K562 (cell line): Measurements from ENCODE around the gene YY1AP1. TPM values are rescaled to one million over a fixed set of nuclear protein-coding genes. Genes with fewer than 3 reads are reported as not detected.
A peak's percentile ranks its signal among the peaks of the same experiment; 100 is the strongest.

ENCODE experiments used
- CSDE1 ChIP-seq, 2 experiments: fragments of 450-650 bp; IDR thresholded peaks; 2 replicates each; pipeline ENCODE4 v1.6.1; 2016; ENCODE audit warnings: mild to moderate bottlenecking in 1 of 2
- E2F6 ChIP-seq, 2 experiments: IDR thresholded peaks; 2 replicates each; pipeline ENCODE4 v1.6.1; 2011; ENCODE audit warnings: borderline replicate concordance in 1 of 2, control low read depth in 1 of 2, low read depth in 1 of 2, low read length in 1 of 2, mild to moderate bottlenecking in 1 of 2, mixed read lengths in 1 of 2, moderate library complexity in 1 of 2; ENCODE audit not compliant: insufficient read depth in 1 of 2, insufficient read length in 1 of 2, poor library complexity in 1 of 2, severe bottlenecking in 1 of 2; ENCODE audit errors: extremely low read depth in 1 of 2
- FOXA3 ChIP-seq, 2 experiments: fragments of 450-650 bp in 1 of 2; sonication (generic) in 1 of 2; formaldehyde crosslinking; IDR thresholded peaks in 1 of 2; conservative IDR thresholded peaks in 1 of 2; 2 replicates each; pipeline versions ENCODE4 v1.4.0 to v1.8.0; 2020 to 2022; ENCODE audit warnings: mild to moderate bottlenecking in 2 of 2, missing genetic modification reagents in 1 of 2
- KLF1 ChIP-seq: fragments of 450-650 bp; IDR thresholded peaks from 2 replicates; pipeline ENCODE4 v1.6.1; 2016; ENCODE audit warnings: missing genetic modification characterization, missing compliant biosample characterization
- MEIS2 ChIP-seq: fragments of 450-650 bp; IDR thresholded peaks from 2 replicates; pipeline ENCODE4 v1.6.1; 2014; ENCODE audit warnings: mild to moderate bottlenecking; ENCODE audit not compliant: partially characterized antibody
- NR2C2 ChIP-seq, 2 experiments: fragments of 200-800 bp in 1 of 2; sonication (Bioruptor generic) in 1 of 2; sonication (generic) in 1 of 2; formaldehyde crosslinking in 1 of 2; IDR thresholded peaks; 2 replicates each; pipeline versions ENCODE4 v1.6.1 to v1.8.0; 2016 to 2022; ENCODE audit warnings: mild to moderate bottlenecking in 1 of 2, missing compliant biosample characterization in 1 of 2, missing genetic modification characterization in 1 of 2, missing genetic modification reagents in 1 of 2
- OTX1 ChIP-seq: fragments of 450-650 bp; formaldehyde crosslinking; IDR thresholded peaks from 2 replicates; pipeline ENCODE4 v1.4.0; 2022; ENCODE audit warnings: mild to moderate bottlenecking
- POU5F1 ChIP-seq: fragments of 150-350 bp; IDR thresholded peaks from 2 replicates; pipeline ENCODE4 v1.6.1; 2014; ENCODE audit warnings: borderline replicate concordance, low read length, low read depth, mild to moderate bottlenecking; ENCODE audit not compliant: partially characterized antibody
- RCOR1 ChIP-seq, 2 experiments: IDR thresholded peaks; 2 replicates each; pipeline ENCODE4 v1.6.1; 2012; ENCODE audit warnings: low read depth in 2 of 2, low read length in 2 of 2, borderline replicate concordance in 1 of 2, improper control_type of control experiment in 1 of 2
- RNF219 ChIP-seq: fragments of 250-450 bp; sonication (Bioruptor Pico); IDR thresholded peaks from 2 replicates; pipeline ENCODE4 v1.5.0; 2022; ENCODE audit warnings: mild to moderate bottlenecking
- RUNX1 ChIP-seq: sonication (generic); IDR thresholded peaks from 2 replicates; pipeline ENCODE4 v1.6.1; 2016; ENCODE audit warnings: antibody characterized with exemption, low read depth
- SMAD3 ChIP-seq: fragments of 450-650 bp; formaldehyde crosslinking; conservative IDR thresholded peaks from 2 replicates; pipeline ENCODE4 v1.4.0; 2020; ENCODE audit warnings: mild to moderate bottlenecking
- SMAD4 ChIP-seq: fragments of 250-450 bp; sonication (Bioruptor Pico); conservative IDR thresholded peaks from 2 replicates; pipeline ENCODE4 v1.8.0; 2021; ENCODE audit warnings: inconsistent platforms, mild to moderate bottlenecking, moderate library complexity
- SMARCC2 ChIP-seq: fragments of 450-650 bp; IDR thresholded peaks from 2 replicates; pipeline ENCODE4 v1.6.1; 2017; ENCODE audit warnings: antibody characterized with exemption, moderate library complexity, mild to moderate bottlenecking, low read depth
- SREBF2 ChIP-seq: sonication (generic); formaldehyde crosslinking; IDR thresholded peaks from 2 replicates; pipeline ENCODE4 v1.4.0; 2020; ENCODE audit warnings: mild to moderate bottlenecking, missing genetic modification reagents
- ZBTB2 ChIP-seq: fragments of 450-650 bp; IDR thresholded peaks from 2 replicates; pipeline ENCODE4 v1.6.1; 2016; ENCODE audit warnings: antibody characterized with exemption
- ZNF280A ChIP-seq: fragments of 450-650 bp; IDR thresholded peaks from 2 replicates; pipeline ENCODE4 v1.6.1; 2018; ENCODE audit warnings: mild to moderate bottlenecking, low read depth; ENCODE audit not compliant: partially characterized antibody
- ZNF280B ChIP-seq: fragments of 250-450 bp; sonication (Bioruptor Pico); IDR thresholded peaks from 2 replicates; pipeline ENCODE4 v1.5.1; 2021; ENCODE audit warnings: mild to moderate bottlenecking
- ZNF76 ChIP-seq: fragments of 250-450 bp; sonication (Bioruptor Pico); IDR thresholded peaks from 2 replicates; pipeline ENCODE4 v1.4.0; 2020; ENCODE audit warnings: mild to moderate bottlenecking, moderate library complexity, borderline replicate concordance
- polyA plus RNA-seq, 8 experiments: library from polyadenylated mRNA; depleted of rRNA in 4 of 8; stranded (reverse) in 5 of 8; unstranded in 3 of 8; fragments of >200 nt; fragmentation: Nextera tagmentation in 2 of 8; fragmentation: Illumina TruSeq in 1 of 8; extraction: Ambion mirVana in 2 of 8; extraction: Trizol in 1 of 8; gene quantifications; 2 replicates each; pipeline versions ENCODE4 v1.2.1 to v1.2.3, GENCODE V29; 2011 to 2014; ENCODE audit warnings: inconsistent platforms in 1 of 8, missing spikeins in 1 of 8
- total RNA-seq, 7 experiments: library from RNA; depleted of rRNA in 6 of 7; stranded (reverse); fragments of >200 nt in 6 of 7; fragmentation: Illumina TruSeq in 2 of 7; extraction: Trizol in 2 of 7; gene quantifications; 2 replicates each; pipeline versions ENCODE4 v1.2.1 to v1.2.3, GENCODE V29; 2011 to 2021; ENCODE audit warnings: low replicate concordance in 1 of 7

YY1AP1 gene
- total and polyA plus RNA-seq, 9 of the 15 experiments (the other 6 are each of a cell fraction or from before 2014, with no cell fraction given): 18.4 to 90.7 (median 42.9) TPM

GRCh38 chr1:155691992-155692528 is 3.5 kb upstream of the YY1AP1 start (continued):
- TF ChIP-seq ZNF280A (peak; percentile 77), MEIS2 (peak; percentile 2), SMARCC2 (no peak), CSDE1 (IDR thresholded peaks at IDR 0.05) (no peak), NR2C2 (CRISPR knock-in tag; IDR thresholded peaks at IDR 0.05) (no peak), NR2C2 (tag; IDR thresholded peaks at IDR 0.05) (no peak), POU5F1 (no peak), SMAD4 (CRISPR knock-in tag) (peak; percentile 68), E2F6 (IDR thresholded peaks at IDR 0.05; ENCODE audit: borderline replicate concordance in 1 of 2, extremely low read depth in 1 of 2, insufficient read depth in 1 of 2, insufficient read length in 1 of 2, low read depth in 1 of 2, low read length in 1 of 2, poor library complexity in 1 of 2, severe bottlenecking in 1 of 2) (peak in 1 of 2 experiments; percentile 16), ZBTB2 (0 out of 2 replicates have a peak, but pooled peaks have one; percentile 38), RNF219 (CRISPR knock-in tag) (no peak), RCOR1 (IDR thresholded peaks at IDR 0.05; ENCODE audit: borderline replicate concordance in 1 of 2, low read depth in 2 of 2, low read length in 2 of 2) (peak in 1 of 2 experiments; percentile 33; a peak in 1 of 4 replicates), OTX1 (CRISPR knock-in tag) (no peak), SMAD3 (no peak), KLF1 (tag) (no peak), SREBF2 (CRISPR knock-in tag) (no peak), ZNF280B (peak; percentile 72; the same call in 1 of the 2 replicates), FOXA3 (CRISPR knock-in tag; conservative IDR thresholded peaks at IDR 0.05 in 1 of 2, IDR thresholded peaks at IDR 0.05 in 1 of 2) (0 out of 4 replicates have a peak, but pooled peaks of 1 of the 2 experiments have one; percentile 36), RUNX1 (no peak), ZNF76 (no peak)
